Colonic mucosa (tissue), 4 donors: ENCODE results near the gene GLI3. TPM values are rescaled to one million over a fixed set of nuclear protein-coding genes. Genes with fewer than 3 reads are reported as not detected.

Experiments used
- DNase-seq: peaks from one replicate; pipeline ENCODE4 v3.0.0-alpha.2; 2020
- H3K27ac ChIP-seq: fragments of 200-600 bp; one replicate; pipeline ENCODE4 v1.8.0; 2021
- H3K27me3 ChIP-seq: fragments of 200-600 bp; one replicate; pipeline ENCODE4 v1.8.0; 2021
- H3K36me3 ChIP-seq: fragments of 200-600 bp; one replicate; pipeline ENCODE4 v1.8.0; 2021
- H3K4me1 ChIP-seq: fragments of 200-600 bp; one replicate; pipeline ENCODE4 v1.8.0; 2021; ENCODE audit warnings: mild to moderate bottlenecking
- H3K4me3 ChIP-seq: fragments of 200-600 bp; one replicate; pipeline ENCODE4 v1.8.0; 2021
- H3K9ac ChIP-seq, 2 donors: one replicate each; pipeline ENCODE4 v1.7.0; 2013; ENCODE audit warnings: control low read depth in 2 of 2, low read depth in 2 of 2, low read length in 2 of 2
- H3K9me3 ChIP-seq: fragments of 200-600 bp; one replicate; pipeline ENCODE4 v1.8.0; 2021
- CTCF ChIP-seq: fragments of 200-600 bp; IDR thresholded peaks from one replicate; pipeline ENCODE4 v1.8.0; 2022; ENCODE audit warnings: antibody characterized with exemption, mild to moderate bottlenecking
- intact Hi-C: fragments of 100-400 bp; cut with DNase I; formaldehyde crosslinking; loops from one replicate; pipeline ENCODE4 v1.14.1; 2022
- total RNA-seq, 2 donors: library from RNA; stranded (reverse); fragmentation: NEBNext Ultra II Directional in 1 of 2; extraction: Animal tissue kit (Norgen Biotek cat#: 25700) in 1 of 2; gene quantifications; one replicate each; pipeline ENCODE4 v1.2.1, GENCODE V29; 2021
- donor health status: healthy.
- donor health status: DM: no; HTN: no; CAD: no.
- donor health status: DM: no; HTN: no; CAD: no.

Gene GLI3
- total RNA-seq, 2 donors from 2014 or later, result 1.8 to 8.0 TPM

GRCh38 chr7:42071372-42072261 lies 165.4 kb downstream of the GLI3 start:
- H3K4me1 ChIP-seq, result no peaks in the 10 kb centered on the region
- no peak for TF ChIP-seq CTCF
- no peaks in the 10 kb centered on the region for H3K27me3 ChIP-seq
- H3K27ac ChIP-seq, result no peak overlapping the region
- H3K9me3 ChIP-seq, result no peaks in the 10 kb centered on the region
- DNase-seq, result no peak
- no peak overlapping the region for H3K4me3 ChIP-seq
- no peak overlapping the region for H3K9ac ChIP-seq
- H3K36me3 ChIP-seq, result no peaks in the 10 kb centered on the region
- intact Hi-C loops, result no loop called here

GRCh38 chr7:42070068-42070467 lies 166.9 kb downstream of the GLI3 start:
- Histone ChIP-seq H3K27ac (no peak overlapping the region), H3K4me1 (no peaks in the 10 kb centered on the region), H3K9ac (no peak overlapping the region), H3K36me3 (no peaks in the 10 kb centered on the region), H3K9me3 (no peaks in the 10 kb centered on the region), H3K4me3 (no peak overlapping the region), H3K27me3 (no peaks in the 10 kb centered on the region)
- intact Hi-C loops, result no loop called here
- DNase-seq, result no peak
- no peak for TF ChIP-seq CTCF

GRCh38 chr7:42069590-42069989 lies 167.4 kb downstream of the GLI3 start:
- Histone ChIP-seq H3K27ac (no peak overlapping the region), H3K4me3 (no peak overlapping the region), H3K9ac (no peak overlapping the region), H3K36me3 (no peaks in the 10 kb centered on the region), H3K4me1 (no peaks in the 10 kb centered on the region), H3K9me3 (no peaks in the 10 kb centered on the region), H3K27me3 (no peaks in the 10 kb centered on the region)
- intact Hi-C loops, result no loop called here
- TF ChIP-seq CTCF, result no peak
- no peak for DNase-seq

GRCh38 chr7:42068554-42069280 lies 168.3 kb downstream of the GLI3 start:
- TF ChIP-seq CTCF, result no peak
- Histone ChIP-seq H3K9ac (no peak overlapping the region), H3K4me1 (no peaks in the 10 kb centered on the region), H3K27me3 (no peaks in the 10 kb centered on the region), H3K36me3 (no peaks in the 10 kb centered on the region), H3K4me3 (no peak overlapping the region), H3K27ac (no peak overlapping the region), H3K9me3 (no peaks in the 10 kb centered on the region)
- intact Hi-C loops, result no loop called here
- DNase-seq, result no peak

- Histone ChIP-seq H3K36me3 (no peaks in the 10 kb centered on the region), H3K9me3 (no peaks in the 10 kb centered on the region), H3K27ac (no peak overlapping the region), H3K9ac (no peak overlapping the region), H3K4me1 (no peaks in the 10 kb centered on the region), H3K4me3 (no peak overlapping the region), H3K27me3 (no peaks in the 10 kb centered on the region)
- no peak for TF ChIP-seq CTCF
- intact Hi-C loops, result no loop called here
- DNase-seq, result no peak
Measured at GRCh38 chr7:42065942-42066341, 171.1 kb downstream of the GLI3 start.
